OCI-M1 (cell line): Measurements from ENCODE around the gene RAB5B.
"Not testable (repeated sequence)": the region's sequence is repeated elsewhere in the genome, so short reads cannot be mapped to it uniquely, and the experiment has no call there.

Experiments
- DNase-seq: peaks from one replicate; lab custom pipeline; 2025; lab: John Stamatoyannopoulos, UW

The RAB5B gene

GRCh38 chr12:56018356-56018755 lies 44.5 kb downstream of the RAB5B start:
- DNase-seq, result no peak

DNA sequence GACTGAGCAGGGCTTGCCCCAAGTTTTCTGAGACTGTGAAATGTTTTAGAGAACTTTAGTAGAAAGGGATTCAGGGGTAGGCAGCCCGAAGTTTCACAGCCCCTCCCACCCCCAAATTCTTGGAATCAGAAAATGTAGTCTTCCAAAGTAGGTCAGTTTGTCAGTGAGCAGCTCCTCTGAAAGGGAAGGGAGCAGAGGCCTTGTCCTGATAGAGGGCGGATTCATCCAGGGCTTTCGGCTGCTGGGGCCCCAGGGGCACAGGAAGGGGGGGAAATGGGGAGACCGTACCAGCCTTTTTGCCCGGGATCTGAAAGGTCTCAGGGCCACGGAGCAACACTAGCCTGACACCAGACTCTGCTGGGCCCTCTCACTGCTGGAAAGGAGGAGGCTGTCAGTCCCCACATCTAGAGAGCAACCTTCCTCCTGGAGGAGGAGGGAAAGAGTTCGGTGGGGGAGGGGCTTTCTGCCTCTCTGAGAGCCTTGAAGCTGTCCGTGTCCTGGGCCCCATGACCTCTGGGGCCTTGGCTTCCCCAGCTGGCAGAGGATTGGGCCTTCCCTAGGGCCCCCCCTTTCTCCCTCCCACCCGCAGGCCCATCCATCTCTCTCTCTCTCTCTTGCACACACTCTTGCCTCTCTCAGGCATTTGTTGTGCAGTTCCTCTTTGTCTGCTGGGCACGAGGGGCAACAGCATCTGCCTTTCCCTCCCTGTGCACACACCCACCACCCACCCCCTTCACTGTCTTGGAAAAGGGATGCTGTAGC lies 46.7 kb downstream of the RAB5B start, which contains the start of gene IKZF4:
Gene IKZF4, plus strand, starts transcription at position 621 of the 762 bp plus-strand sequence. CDS start 451 bp downstream, outside the sequence.
- peak; percentile 93 for DNase-seq

DNA sequence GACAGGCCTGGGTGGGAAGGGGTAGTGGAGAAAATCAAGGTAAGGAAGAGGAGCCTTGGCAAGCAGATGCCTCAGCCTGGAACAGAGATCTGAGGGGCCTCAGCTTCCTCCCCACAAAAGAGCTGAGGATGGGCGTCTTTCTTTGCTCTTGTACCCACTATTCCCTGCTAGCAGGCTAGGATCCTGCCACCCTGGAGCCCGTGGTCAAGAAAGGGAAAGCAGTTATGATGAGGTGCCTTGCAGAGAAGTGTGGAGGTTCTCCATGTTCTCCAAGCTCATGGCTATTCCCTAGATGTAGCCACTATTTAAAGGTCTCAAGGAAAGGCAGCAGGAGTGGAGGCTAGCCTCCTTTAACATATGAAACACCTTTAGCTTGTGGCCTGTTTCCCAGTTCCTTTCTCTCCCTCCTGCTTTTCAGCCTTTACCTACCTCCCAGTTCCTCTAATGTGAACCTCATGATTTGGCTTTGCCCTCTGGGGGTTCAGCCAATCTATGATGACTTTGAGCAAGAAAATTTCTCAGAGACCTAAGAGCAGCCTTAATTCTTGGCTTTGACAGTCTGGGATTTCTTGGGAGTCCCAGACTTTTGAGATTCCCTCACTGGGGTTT lies 48.1 kb downstream of the RAB5B start:
- no peak for DNase-seq

- DNase-seq, result no peak
Observed at GRCh38 chr12:56028511-56029165, 54.8 kb downstream of the RAB5B start.

DNA sequence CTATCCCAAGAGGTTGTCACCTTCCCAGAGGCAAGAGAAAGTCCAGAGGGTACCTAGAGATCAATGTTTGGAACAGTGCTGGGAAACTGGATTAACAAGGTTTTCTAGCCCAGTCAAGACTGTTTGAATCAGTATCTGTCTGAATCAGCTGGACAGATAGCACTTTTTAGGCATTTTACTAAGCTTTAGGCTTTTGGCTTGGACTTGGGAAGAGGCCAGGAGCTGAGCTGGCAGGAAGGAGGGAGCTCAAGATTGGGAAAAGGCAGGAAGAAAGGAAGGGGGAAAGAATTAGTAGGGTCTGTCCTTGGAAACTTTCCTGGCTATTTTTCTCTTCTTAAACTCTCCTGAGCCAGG lies 55.3 kb downstream of the RAB5B start:
- no peak for DNase-seq

- DNase-seq, result peak; percentile 67
Observed at GRCh38 chr12:56029666-56030293, 55.9 kb downstream of the RAB5B start.

DNA sequence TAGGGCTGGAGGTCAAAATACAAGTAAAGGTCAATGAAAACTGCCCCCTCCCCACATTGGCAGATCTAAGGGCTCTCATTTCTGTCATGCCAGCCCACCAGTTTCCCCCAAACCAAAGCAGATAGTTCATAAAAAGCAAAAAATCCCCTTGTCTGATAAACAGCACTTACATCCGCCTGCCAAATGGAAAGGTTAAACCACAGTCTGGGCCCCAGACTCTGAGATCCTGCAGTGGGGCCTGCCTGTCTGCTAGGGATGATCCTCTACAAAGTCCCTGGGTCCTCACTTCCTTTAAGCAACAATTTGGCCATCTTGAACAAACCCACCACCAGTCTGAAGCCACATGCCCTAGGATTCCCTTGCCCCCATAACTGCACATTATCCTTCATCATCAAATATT lies 58.1 kb downstream of the RAB5B start:
- no peak for DNase-seq

- DNase-seq, result no peak
Observed at GRCh38 chr12:56034586-56035332, 60.9 kb downstream of the RAB5B start.

DNA sequence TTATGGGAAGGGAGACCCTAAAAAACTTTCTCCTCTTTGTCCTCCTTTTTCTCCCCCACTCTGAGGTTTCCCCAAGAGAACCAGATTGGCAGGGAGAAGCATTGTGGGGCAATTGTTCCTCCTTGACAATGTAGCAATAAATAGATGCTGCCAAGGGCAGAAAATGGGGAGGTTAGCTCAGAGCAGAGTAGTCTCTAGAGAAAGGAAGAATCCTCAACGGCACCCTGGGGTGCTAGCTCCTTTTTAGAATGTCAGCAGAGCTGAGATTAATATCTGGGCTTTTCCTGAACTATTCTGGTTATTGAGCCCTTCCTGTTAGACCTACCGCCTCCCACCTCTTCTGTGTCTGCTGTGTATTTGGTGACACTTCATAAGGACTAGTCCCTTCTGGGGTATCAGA lies 63.3 kb downstream of the RAB5B start:
- no peak for DNase-seq

- no peak for DNase-seq
Observed at GRCh38 chr12:56038022-56038655, 64.3 kb downstream of the RAB5B start.

GRCh38 chr12:56040151-56040550 lies 66.3 kb downstream of the RAB5B start:
- DNase-seq, result no peak

DNA sequence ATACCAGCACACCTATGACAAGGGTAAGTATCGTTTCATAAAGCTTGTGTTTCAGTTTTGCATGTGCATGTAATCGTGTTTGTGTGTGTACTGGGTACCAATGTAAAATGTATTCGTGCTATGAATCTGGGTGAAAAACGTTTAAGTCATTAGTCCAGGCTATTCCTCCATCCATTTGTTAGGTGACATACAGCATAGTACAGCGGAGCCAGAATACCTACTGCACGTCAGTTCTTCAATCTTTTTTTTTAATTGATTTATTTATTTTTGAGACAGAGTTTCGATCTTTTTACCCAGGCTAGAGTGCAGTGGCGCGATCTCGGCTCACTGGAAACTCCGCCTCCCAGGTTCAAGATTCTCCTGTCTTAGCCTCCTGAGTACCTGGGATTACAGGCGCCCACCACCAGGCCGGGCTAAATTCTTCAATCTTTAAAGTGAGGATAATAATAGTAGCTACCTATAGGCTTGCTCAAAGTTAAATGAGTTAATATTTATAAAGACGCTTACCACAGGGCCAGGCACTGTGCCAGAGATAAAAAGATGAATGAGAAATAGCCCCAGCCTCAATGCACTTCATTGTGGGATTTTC lies 67.2 kb downstream of the RAB5B start:
- no peak for DNase-seq

DNA sequence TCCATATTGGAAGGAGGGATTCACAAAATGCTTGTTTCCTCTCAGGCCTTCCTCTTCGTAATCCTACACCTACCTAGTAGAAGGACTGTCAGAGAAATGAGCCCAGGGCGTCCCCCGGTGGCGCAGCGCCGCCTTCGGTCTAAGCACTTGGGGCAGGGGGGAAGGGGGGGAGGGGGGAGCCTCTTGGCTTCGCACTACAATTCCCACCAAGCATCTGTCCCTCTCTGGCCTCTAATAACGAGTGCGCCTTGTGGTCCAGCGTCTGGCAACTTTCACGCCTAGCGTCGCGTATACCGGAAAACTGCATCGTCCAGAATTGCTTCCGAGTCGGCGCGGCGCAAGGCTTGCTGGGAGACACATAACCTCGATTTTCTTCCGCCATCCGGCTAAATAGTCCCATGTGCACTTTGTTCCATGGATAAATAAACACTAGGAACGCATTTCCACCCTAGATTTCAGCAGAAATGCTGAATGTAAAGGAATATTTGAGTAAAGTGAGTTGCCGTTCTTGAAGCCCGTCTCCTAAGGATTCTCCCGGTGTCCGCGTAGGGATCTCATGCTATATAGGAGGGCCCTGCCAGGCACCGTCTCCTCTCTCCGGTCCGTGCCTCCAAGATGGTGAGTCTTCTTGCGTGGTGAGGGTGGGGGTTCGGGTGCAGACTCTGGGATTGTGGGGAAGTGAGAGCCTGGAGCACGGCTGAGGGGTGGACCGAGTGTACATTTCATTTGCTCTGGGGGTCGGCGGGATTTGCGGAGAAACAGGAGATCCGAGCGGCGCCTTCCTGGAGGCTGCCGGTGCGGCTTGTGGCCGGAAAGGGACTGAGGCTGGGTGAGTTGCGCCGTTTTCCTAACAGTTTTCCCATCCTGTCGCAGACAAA lies 67.9 kb downstream of the RAB5B start, which contains the start of gene RPS26:
Gene RPS26, plus strand, starts transcription at position 367 of the 878 bp plus-strand sequence. Its CDS starts 249 bp downstream, at position 616.
- DNase-seq, result peak; percentile 99

DNA sequence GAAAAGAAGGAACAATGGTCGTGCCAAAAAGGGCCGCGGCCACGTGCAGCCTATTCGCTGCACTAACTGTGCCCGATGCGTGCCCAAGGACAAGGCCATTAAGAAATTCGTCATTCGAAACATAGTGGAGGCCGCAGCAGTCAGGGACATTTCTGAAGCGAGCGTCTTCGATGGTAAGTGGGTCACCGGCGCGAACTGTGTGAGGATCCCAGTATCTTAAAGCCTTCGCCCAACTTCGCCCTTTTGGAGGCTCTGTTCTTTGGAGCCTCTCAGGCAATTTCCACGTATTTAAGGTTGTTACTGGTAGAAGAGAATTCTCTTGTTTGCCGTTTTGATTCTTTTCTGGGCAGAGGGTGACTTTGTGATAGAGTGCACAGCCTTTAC lies 68.5 kb downstream of the RAB5B start:
- DNase-seq, result not testable (repeated sequence)

GRCh38 chr12:56042843-56043242 lies 69.0 kb downstream of the RAB5B start:
- DNase-seq, result no peak
